T-helper 9 cell (primary cell): ENCODE results near the gene LAMA2.

Source experiments
- DNase-seq: peaks from one replicate; pipeline ENCODE4 v3.0.0-alpha.2; 2020

Gene LAMA2

GRCh38 chr6:129331450-129332138 is 448.7 kb downstream of the LAMA2 start:
- no peak for DNase-seq

- DNase-seq = no peak
Observed at GRCh38 chr6:129335792-129336191, 452.9 kb downstream of the LAMA2 start.

- no peak for DNase-seq
Observed at GRCh38 chr6:129338683-129339082, 455.7 kb downstream of the LAMA2 start.

DNA sequence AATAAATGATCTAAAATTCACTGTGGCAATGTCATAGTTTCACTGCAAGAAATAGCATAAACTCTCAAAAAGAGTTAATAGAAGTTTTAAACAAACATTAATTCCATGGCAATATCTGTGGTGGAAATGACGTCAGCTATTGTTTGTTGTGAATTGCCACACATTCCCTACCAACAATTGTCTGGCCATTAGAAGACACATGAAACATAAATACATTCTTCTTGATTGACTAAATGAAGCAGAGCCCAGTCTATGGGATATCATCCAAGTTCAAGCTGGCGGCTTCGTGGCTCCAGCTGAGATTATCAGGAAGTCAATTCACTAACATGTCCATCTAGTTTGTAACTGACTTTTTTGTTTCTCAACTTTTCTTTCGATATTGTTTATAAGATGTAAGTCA is 458.0 kb downstream of the LAMA2 start:
- no peak for DNase-seq

- no peak for DNase-seq
Observed at GRCh38 chr6:129342243-129342642, 459.3 kb downstream of the LAMA2 start.

- no peak for DNase-seq
Observed at GRCh38 chr6:129342796-129343195, 459.9 kb downstream of the LAMA2 start.

- DNase-seq = no peak
Observed at GRCh38 chr6:129344379-129344778, 461.4 kb downstream of the LAMA2 start.

DNA sequence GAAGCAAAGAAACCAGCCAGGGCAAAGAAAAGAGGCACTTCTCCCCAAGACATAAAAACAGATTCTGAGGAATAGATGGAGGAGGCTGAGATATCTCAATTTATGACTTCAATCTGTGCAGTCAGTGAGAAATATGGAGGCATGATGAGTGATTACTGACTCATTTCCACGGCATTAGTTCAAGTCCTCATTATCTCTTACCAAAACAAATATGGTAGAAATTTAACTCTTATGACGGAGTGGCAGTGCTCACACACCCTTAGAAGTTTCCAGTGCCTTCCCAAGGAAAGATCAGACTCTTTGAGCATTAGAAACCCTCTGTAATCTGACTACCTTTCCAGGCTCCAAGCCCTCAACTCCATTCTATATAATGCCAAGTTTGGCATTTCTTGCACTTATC is 463.0 kb downstream of the LAMA2 start:
- DNase-seq = no peak

DNA sequence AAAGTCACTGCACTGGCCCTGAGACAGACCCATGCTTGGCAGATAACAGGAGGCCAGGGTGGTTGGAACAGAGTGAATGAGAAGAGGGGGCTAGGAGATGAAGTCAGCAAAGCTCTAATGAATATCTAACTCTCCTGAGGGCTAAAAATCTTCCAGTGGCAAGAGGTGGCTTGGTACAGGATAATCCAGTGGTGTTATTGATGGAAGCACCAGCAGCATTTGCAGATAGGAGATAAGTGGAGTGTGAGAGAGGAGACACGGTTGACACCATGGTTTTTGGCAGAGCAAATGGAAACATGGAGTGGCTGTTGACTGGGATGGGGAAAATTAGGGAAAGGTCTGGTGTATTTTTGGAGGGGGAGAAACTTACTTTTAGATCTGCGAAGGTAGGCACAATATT is 464.0 kb downstream of the LAMA2 start:
- DNase-seq = no peak

- no peak for DNase-seq
Observed at GRCh38 chr6:129350278-129350677, 467.3 kb downstream of the LAMA2 start.

DNA sequence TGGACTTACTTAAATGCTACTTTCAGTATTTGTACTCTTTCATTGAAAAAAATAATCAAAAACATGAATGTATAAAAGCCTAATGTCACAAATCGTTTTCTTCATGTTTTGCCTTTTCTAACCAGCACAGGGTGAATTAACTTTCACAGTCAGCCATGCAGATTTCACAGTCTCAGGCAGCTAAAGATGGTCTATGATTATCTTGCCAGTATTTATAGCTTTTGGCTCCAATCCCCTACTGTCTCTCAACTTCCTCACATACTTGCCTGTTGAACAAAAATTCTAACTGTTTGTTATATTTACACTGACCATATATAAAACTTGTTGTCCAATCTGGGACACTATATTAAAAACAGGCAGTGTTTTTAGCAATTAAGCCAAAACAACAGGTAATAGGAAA is 468.9 kb downstream of the LAMA2 start:
- no peak for DNase-seq

GRCh38 chr6:129353067-129353466 is 470.1 kb downstream of the LAMA2 start:
- no peak for DNase-seq

- no peak for DNase-seq
Observed at GRCh38 chr6:129356129-129356528, 473.2 kb downstream of the LAMA2 start.

DNA sequence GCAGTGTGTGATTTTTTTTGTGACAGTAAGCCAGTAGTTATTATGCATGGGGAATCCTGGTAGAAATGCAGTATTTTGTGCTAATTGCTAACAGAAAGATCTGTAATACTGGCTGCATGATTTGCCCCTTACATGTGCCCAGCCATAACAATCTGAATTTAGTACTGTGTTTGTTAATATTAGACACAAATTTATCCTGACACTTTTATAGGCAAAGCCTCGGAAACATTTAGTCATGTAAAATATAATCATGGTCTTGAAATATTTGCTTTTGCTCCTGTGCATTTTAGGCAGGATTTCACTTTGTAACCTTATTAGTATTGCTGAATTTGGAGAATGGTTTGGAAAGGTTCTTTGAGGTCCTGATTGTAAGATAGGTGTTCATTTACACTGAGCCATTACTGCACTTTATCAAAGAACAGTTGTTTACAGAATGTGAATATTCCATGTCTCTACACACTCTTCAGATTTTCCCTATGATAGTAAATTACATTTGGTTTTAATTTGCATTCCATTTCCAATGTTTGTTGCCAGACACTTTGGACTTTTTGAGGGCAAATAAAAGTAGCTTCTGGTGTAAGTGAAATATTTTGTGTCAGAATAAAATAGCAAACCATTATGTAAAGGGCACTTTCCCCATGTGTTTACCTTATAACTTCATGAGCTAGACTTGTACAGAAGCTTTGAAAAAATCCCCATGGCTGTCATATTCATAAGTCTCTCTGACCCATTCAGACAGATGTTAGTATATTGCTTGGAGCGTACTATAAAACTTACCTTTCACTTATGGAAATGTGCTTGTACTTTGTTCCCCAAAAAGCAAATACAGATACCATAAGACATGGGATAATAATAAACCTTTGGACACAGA is 477.1 kb downstream of the LAMA2 start:
- DNase-seq = no peak

DNA sequence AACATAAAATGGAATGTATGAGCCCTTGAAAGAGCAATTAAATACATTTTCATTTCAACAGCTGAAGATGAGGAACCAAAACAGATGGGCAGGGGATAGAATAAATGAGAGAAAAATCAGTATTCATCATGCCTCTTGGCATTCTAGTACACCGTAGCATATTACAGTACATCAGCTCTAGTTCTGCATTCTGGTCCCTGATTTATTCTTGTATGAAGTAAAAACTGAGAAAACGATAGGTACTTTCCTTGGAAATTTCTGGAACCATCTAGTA is 477.7 kb downstream of the LAMA2 start:
- no peak for DNase-seq

GRCh38 chr6:129364037-129364436 is 481.1 kb downstream of the LAMA2 start:
- no peak for DNase-seq

GRCh38 chr6:129364767-129365166 is 481.8 kb downstream of the LAMA2 start:
- no peak for DNase-seq

DNA sequence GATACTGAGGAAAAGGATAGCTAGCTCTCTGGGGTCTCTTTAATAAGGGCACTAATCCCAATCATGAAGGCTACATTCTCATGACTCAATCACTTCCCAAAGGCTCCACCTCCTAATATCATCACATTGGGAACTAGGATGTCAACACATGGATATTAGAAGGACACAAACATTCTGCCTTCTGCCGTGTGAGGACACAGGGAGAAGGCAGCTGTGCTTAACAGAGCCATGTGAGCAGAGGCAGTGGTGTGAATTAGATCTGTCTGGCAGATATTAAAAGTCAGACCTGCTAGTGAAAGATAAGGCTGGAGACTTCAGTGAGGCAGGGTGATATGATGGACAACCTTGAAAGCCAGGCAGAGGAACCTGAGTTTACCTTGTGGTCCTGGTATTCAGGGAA is 485.1 kb downstream of the LAMA2 start:
- DNase-seq = no peak

- DNase-seq = no peak
Observed at GRCh38 chr6:129368970-129369369, 486.0 kb downstream of the LAMA2 start.

GRCh38 chr6:129369737-129370136 is 486.8 kb downstream of the LAMA2 start:
- no peak for DNase-seq

DNA sequence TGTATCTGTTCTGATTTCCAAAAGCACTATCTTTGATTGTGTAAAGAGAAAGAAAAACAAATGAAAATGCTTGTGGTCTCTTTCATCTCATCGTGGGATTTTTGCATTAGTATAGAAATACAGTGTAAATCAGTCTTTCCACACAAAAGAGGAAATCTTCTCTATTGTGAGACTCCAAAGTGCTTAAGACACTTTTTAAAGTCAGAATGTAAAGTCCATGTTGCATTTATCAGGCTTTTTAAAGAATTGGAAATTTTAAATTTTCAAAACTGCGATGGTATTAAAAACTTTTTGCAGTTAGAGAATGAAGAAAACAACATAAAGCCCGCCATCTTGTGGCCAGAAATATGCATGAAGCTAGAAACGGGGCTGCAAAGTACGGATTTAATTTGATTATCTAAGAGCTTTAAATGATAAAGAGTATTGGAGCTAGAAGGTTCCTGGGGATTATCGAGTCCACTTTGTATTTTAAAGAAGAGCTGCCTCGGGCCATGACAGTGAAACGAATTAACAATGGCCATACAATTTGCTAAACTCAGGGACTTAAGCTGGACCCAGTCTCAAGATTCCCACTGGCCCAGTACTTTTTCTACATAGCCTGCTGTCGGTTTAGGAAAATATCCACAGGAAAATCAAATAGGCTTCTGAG is 487.5 kb downstream of the LAMA2 start:
- DNase-seq = peak; percentile 26

DNA sequence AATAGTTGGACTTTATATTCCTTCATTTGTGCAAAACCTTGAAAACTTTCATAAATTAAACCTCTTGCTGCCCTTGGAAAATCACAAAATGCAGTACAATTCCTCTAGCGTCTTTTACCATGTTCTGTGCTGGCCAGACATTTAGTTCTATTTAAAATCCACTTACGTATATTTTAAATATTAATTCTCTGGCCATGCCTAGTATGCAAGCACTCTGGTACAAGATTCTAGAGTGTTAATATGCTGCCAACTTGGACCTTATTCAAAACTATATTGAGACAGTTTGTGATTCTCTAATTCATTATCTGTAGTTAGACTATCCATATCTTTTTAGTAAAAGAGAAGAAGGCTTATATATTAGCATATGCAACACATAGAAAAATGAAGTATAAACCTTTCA is 498.9 kb downstream of the LAMA2 start:
- no peak for DNase-seq

DNA sequence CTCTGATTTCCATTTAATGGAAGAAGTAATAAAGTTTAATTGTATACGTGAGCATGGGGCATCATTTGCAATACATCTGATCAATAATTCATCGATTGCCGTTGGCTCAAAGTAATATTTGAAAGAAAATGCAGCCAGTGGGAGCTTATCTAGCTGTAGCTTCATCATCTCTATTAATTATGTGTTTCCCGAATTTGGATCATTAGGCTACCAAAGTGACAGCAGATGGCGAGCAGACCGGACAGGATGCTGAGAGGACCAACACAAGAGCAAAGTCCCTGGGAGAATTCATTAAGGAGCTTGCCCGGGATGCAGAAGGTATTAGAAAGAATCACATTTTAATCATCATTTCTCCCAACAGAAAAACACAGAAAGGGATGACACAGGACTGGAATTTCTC is 500.0 kb downstream of the LAMA2 start:
- no peak for DNase-seq

GRCh38 chr6:129385117-129385516 is 502.2 kb downstream of the LAMA2 start:
- no peak for DNase-seq
